Measurements from ENCODE around the gene SPAG9.

SPAG9 gene

DNA sequence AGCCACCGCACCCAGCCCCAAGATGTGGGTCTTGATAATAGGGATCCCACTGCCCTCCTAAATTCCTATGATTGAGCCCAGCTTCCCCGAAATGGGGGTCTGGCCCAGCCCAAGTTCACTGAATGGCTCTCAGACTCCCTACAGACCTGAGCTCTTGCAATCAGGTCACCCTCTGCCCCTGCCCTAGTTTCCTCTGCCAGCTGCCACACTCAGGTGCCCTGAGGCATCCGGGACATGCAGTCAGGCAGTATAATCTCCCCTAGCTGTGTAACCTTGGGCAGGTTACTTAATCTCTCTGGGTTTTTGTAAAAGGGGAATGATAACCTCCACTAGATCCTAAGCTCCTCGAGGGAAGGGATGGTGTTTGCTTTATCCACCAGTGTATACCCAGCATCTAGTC lies 193.4 kb downstream of the SPAG9 start:
- DNase-seq (ENCODE audit: low read depth), result no peak
- Histone ChIP-seq H3K36me3 (ENCODE audit: control insufficient read depth, insufficient read depth, low read length, severe bottlenecking) (no peaks in the 10 kb centered on the region), H3K9me3 (ENCODE audit: control insufficient read depth, low read length) (no peaks in the 10 kb centered on the region), H3K4me1 (ENCODE audit: control insufficient read depth, insufficient read depth, low read length) (peaks cover 29% of the 10 kb centered on the region), H3K9ac (ENCODE audit: low read length) (no peak overlapping the region), H3K27me3 (replicated peaks; ENCODE audit: control insufficient read depth, insufficient read depth, low read length) (peaks cover 6% of the 10 kb centered on the region), H3K4me3 (ENCODE audit: low read length) (no peak overlapping the region)

DNA sequence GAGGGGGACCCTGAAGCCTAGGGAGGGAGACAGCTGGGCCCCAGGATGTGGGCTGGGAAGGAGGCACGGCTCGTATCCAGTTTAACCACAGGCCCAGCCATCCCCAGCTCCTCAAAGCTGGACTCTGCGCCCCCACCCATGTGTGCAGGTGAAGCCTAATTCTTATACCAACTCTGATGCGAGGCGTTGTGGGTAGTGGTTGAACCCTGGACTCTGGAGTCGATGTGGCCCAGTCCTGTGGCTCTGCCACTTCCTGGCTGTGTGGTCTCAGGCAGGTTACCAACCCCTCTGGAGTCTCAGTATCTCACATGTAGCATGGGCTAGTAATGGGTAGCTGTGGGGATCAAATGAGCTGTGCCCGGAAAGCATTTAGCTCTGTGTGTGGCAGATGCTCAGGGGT lies 194.1 kb downstream of the SPAG9 start:
- H3K4me3 ChIP-seq (ENCODE audit: low read length), result no peak overlapping the region
- no peak for DNase-seq (ENCODE audit: low read depth)
- H3K4me1 ChIP-seq (ENCODE audit: control insufficient read depth, insufficient read depth, low read length), result peaks cover 22% of the 10 kb centered on the region
- no peaks in the 10 kb centered on the region for H3K9me3 ChIP-seq (ENCODE audit: control insufficient read depth, low read length)
- H3K36me3 ChIP-seq (ENCODE audit: control insufficient read depth, insufficient read depth, low read length, severe bottlenecking), result no peaks in the 10 kb centered on the region
- peaks cover 6% of the 10 kb centered on the region for H3K27me3 ChIP-seq (replicated peaks; ENCODE audit: control insufficient read depth, insufficient read depth, low read length)
- no peak overlapping the region for H3K9ac ChIP-seq (ENCODE audit: low read length)

DNA sequence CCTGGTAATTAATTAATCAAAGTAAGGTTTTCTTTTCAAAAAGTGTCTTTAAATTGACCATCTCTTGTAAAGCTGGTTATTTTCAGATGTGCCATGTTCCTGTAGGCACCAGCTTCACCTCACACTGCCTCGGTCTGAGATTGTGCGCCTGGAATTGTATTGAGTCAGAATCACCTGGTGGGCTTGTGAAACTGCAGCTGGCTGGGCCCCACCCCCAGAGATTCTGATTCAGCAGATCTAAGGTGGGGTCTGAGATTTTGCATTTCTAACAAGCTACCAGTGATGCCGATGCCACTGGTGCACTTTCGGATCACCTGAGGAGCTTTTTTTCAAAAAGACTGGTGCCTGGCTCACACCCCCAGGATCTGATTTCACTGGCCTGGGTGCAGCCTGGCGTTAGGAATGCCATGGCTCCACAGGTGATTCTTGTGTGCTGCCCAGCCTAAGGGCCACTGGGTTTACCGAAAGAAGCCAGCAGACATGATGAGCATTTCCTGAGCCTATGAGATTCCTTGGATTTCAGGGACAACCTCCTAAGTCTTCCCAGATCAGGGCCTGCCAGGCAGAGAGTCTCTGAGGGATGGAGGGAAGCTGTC lies 195.3 kb downstream of the SPAG9 start:
- Histone ChIP-seq H3K9me3 (ENCODE audit: control insufficient read depth, low read length) (no peaks in the 10 kb centered on the region), H3K4me3 (ENCODE audit: low read length) (no peak overlapping the region), H3K4me1 (ENCODE audit: control insufficient read depth, insufficient read depth, low read length) (peaks cover 15% of the 10 kb centered on the region), H3K9ac (ENCODE audit: low read length) (no peak overlapping the region), H3K27me3 (replicated peaks; ENCODE audit: control insufficient read depth, insufficient read depth, low read length) (peaks cover 6% of the 10 kb centered on the region), H3K36me3 (ENCODE audit: control insufficient read depth, insufficient read depth, low read length, severe bottlenecking) (no peaks in the 10 kb centered on the region)
- no peak for DNase-seq (ENCODE audit: low read depth)

DNA sequence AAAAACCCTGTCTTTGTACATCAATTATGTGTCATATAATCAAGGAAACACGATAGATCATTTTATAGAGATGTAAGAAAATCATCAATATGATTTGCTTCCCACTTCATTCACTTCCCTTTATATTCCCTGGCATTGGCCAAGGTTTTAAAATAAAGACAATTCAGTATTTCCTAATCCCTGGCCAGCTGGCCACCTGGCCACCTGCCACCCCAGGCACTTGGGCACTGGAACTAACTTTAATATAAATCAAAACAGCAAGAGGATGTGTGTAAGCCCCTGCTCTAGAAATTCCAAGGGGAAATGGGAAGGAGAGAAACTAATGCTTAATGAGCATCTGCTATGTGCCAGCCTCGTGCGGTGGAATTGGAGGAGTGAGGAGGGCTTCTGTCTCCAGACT lies 195.9 kb downstream of the SPAG9 start:
- Histone ChIP-seq H3K27me3 (replicated peaks; ENCODE audit: control insufficient read depth, insufficient read depth, low read length) (peaks cover 6% of the 10 kb centered on the region), H3K36me3 (ENCODE audit: control insufficient read depth, insufficient read depth, low read length, severe bottlenecking) (no peaks in the 10 kb centered on the region), H3K4me3 (ENCODE audit: low read length) (no peak overlapping the region), H3K4me1 (ENCODE audit: control insufficient read depth, insufficient read depth, low read length) (peaks cover 15% of the 10 kb centered on the region), H3K9ac (ENCODE audit: low read length) (no peak overlapping the region), H3K9me3 (ENCODE audit: control insufficient read depth, low read length) (no peaks in the 10 kb centered on the region)
- DNase-seq (ENCODE audit: low read depth), result no peak

DNA sequence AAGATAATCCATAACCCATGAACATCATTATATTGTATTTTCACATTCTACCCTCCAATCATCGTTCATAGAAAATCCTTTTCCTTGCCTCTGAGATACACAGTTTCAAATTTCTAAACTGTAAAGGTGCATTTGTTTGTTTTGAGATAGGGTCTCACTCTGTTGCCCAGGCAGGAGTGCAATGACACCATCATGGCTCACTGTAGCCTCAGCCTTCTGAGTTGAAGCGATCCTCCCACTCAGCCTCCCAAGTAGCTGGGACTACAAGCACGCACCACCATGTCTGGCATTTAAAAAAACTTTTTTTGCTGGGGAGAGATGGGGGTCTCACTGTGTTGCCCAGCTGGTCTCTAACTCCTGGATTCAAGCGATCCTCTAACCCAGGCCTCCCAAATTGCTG lies 196.4 kb downstream of the SPAG9 start:
- Histone ChIP-seq H3K36me3 (ENCODE audit: control insufficient read depth, insufficient read depth, low read length, severe bottlenecking) (no peaks in the 10 kb centered on the region), H3K4me1 (ENCODE audit: control insufficient read depth, insufficient read depth, low read length) (peaks cover 15% of the 10 kb centered on the region), H3K27me3 (replicated peaks; ENCODE audit: control insufficient read depth, insufficient read depth, low read length) (peaks cover 6% of the 10 kb centered on the region), H3K9me3 (ENCODE audit: control insufficient read depth, low read length) (no peaks in the 10 kb centered on the region), H3K4me3 (ENCODE audit: low read length) (no peak overlapping the region), H3K9ac (ENCODE audit: low read length) (no peak overlapping the region)
- no peak for DNase-seq (ENCODE audit: low read depth)

DNA sequence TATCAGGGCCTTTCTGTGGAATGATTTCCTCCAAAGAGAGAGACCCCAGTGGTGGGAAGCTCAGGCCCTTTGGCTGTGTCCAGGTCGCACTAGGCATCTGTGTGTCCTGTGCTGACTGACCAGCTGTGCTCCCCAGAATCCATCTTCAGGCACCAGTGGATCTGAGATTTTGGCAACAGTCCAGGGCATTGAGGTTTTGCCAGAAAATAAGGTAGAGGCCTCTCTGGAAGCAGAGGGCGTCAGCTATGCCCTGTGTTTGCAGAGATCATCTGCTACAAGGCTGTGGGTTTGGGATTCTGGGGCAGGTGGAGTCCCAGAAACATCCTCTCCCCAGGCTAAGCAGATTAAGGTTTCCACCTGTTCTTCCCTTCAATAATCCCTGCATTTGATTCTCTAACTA lies 197.1 kb downstream of the SPAG9 start:
- Histone ChIP-seq H3K4me3 (ENCODE audit: low read length) (no peak overlapping the region), H3K36me3 (ENCODE audit: control insufficient read depth, insufficient read depth, low read length, severe bottlenecking) (no peaks in the 10 kb centered on the region), H3K9ac (ENCODE audit: low read length) (no peak overlapping the region), H3K27me3 (replicated peaks; ENCODE audit: control insufficient read depth, insufficient read depth, low read length) (peaks cover 6% of the 10 kb centered on the region), H3K9me3 (ENCODE audit: control insufficient read depth, low read length) (no peaks in the 10 kb centered on the region), H3K4me1 (ENCODE audit: control insufficient read depth, insufficient read depth, low read length) (peaks cover 9% of the 10 kb centered on the region)
- DNase-seq (ENCODE audit: low read depth), result no peak

DNA sequence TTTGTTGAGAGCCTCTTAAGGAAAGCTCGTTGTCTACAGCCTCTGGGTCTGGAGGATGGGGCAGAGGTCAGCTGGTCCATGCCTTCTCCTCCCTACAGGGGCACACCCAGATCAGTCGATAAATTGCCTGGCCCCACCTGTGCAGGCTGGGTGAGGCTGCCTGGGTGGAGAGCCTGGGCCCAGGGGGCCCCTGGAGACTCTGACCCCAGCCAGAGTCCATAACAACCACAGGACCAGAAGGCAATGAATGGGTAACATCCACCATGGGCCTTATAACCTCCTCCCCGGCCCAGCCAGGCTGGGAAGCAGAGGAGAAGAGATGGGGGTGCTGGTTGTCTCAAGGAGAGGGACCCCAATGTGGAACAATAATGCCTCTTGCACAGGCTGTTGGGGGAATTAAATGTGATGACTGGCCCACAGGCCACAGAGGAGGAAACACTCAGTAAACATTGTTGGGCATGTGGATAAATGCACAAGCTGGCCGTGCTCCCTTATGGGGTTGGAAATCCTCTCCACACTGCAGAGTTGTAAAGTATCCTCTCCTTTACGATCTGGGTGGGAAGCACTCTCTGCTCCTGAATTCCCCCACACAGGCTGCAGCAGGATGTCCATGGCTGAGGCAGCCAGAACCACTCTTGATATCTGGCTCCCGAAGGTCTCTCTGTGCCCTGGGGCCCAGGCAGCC lies 197.8 kb downstream of the SPAG9 start:
- DNase-seq (ENCODE audit: low read depth), result no peak
- peaks cover 6% of the 10 kb centered on the region for H3K27me3 ChIP-seq (replicated peaks; ENCODE audit: control insufficient read depth, insufficient read depth, low read length)
- H3K9me3 ChIP-seq (ENCODE audit: control insufficient read depth, low read length), result no peaks in the 10 kb centered on the region
- H3K4me1 ChIP-seq (ENCODE audit: control insufficient read depth, insufficient read depth, low read length), result peaks cover 8% of the 10 kb centered on the region
- H3K4me3 ChIP-seq (ENCODE audit: low read length), result no peak overlapping the region
- no peaks in the 10 kb centered on the region for H3K36me3 ChIP-seq (ENCODE audit: control insufficient read depth, insufficient read depth, low read length, severe bottlenecking)
- H3K9ac ChIP-seq (ENCODE audit: low read length), result no peak overlapping the region

DNA sequence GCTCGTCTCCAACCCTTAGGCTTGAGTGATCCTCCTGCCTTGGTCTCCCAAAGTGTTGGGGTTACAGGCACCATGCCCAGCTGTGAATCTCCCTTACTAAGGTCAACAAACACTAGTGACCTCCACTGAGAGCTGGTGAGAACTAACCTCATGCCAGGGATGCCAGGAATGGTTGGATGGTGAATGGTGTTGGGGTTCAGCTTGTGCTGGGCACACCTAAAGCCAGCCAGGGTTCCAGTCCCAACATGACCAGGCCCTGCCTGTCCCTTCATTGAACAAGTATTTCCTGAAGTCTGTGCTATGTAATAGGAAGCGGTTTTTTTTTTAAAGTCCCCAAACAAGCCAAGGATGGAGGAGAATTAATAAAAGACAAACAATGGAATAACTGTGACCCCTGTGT lies 198.6 kb downstream of the SPAG9 start:
- Histone ChIP-seq H3K27me3 (replicated peaks; ENCODE audit: control insufficient read depth, insufficient read depth, low read length) (peaks cover 6% of the 10 kb centered on the region), H3K9me3 (ENCODE audit: control insufficient read depth, low read length) (no peaks in the 10 kb centered on the region), H3K4me3 (ENCODE audit: low read length) (no peak overlapping the region), H3K4me1 (ENCODE audit: control insufficient read depth, insufficient read depth, low read length) (peaks cover 8% of the 10 kb centered on the region), H3K9ac (ENCODE audit: low read length) (no peak overlapping the region), H3K36me3 (ENCODE audit: control insufficient read depth, insufficient read depth, low read length, severe bottlenecking) (no peaks in the 10 kb centered on the region)
- DNase-seq (ENCODE audit: low read depth), result no peak

DNA sequence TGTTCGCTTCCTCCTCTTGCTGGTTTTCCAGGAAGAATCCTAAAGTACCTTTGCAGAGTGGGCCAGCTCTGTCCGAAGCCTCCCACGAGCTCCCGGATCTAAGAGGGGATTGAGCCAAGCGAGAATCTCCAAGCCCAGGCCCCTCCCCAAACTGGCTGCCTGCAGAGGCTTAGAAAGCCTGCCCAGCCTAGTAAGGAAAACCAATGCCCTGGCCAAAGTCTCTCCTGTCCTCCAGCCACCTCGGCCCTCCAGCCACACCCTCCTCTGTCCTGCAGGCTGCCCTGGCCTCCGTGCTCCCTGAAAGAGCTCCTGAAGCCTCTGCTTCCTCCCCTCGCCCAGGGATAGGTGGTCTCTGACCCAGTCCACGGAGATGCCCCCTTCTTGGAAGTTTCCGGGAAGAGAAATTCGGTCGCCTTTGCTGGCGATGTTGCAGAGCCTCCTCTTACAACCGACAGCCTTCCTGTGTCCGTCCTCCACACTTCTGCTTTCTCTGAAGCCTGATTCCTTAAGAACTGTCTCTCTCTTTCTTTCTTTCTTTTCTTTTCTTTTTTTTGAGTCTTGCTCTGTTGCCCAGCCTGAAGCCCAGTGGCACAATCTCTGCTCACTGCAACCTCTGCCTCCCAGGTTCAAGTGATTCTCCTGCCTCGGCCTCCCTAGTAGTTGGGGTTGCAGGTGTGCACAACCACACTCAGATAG lies 199.6 kb downstream of the SPAG9 start:
- no peaks in the 10 kb centered on the region for H3K36me3 ChIP-seq (ENCODE audit: control insufficient read depth, insufficient read depth, low read length, severe bottlenecking)
- no peak overlapping the region for H3K4me3 ChIP-seq (ENCODE audit: low read length)
- H3K4me1 ChIP-seq (ENCODE audit: control insufficient read depth, insufficient read depth, low read length), result peaks cover 8% of the 10 kb centered on the region
- no peak for DNase-seq (ENCODE audit: low read depth)
- H3K27me3 ChIP-seq (replicated peaks; ENCODE audit: control insufficient read depth, insufficient read depth, low read length), result peaks cover 6% of the 10 kb centered on the region
- H3K9me3 ChIP-seq (ENCODE audit: control insufficient read depth, low read length), result no peaks in the 10 kb centered on the region
- no peak overlapping the region for H3K9ac ChIP-seq (ENCODE audit: low read length)

DNA sequence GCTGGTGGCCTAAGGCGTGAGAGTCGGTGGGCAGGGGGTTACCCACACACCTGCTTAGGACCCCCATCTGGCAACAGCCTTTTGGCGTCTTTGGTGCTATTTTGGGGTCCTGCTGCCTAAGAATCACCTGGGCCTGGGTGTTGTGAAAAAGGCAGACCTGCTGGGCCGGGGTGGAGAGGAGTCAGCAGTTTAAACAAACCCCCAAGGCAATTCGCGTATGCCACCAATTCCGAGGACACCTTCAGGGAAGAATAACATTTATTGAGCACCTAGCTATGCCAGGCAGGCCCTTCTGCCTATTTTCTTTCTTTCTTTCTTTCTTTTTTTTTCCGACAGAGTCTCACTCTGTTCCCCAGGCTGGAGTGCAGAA lies 200.6 kb downstream of the SPAG9 start:
- Histone ChIP-seq H3K4me3 (ENCODE audit: low read length) (no peak overlapping the region), H3K9ac (ENCODE audit: low read length) (no peak overlapping the region), H3K4me1 (ENCODE audit: control insufficient read depth, insufficient read depth, low read length) (peaks cover 5% of the 10 kb centered on the region), H3K36me3 (ENCODE audit: control insufficient read depth, insufficient read depth, low read length, severe bottlenecking) (no peaks in the 10 kb centered on the region), H3K27me3 (replicated peaks; ENCODE audit: control insufficient read depth, insufficient read depth, low read length) (no peaks in the 10 kb centered on the region), H3K9me3 (ENCODE audit: control insufficient read depth, low read length) (no peaks in the 10 kb centered on the region)
- no peak for DNase-seq (ENCODE audit: low read depth)

DNA sequence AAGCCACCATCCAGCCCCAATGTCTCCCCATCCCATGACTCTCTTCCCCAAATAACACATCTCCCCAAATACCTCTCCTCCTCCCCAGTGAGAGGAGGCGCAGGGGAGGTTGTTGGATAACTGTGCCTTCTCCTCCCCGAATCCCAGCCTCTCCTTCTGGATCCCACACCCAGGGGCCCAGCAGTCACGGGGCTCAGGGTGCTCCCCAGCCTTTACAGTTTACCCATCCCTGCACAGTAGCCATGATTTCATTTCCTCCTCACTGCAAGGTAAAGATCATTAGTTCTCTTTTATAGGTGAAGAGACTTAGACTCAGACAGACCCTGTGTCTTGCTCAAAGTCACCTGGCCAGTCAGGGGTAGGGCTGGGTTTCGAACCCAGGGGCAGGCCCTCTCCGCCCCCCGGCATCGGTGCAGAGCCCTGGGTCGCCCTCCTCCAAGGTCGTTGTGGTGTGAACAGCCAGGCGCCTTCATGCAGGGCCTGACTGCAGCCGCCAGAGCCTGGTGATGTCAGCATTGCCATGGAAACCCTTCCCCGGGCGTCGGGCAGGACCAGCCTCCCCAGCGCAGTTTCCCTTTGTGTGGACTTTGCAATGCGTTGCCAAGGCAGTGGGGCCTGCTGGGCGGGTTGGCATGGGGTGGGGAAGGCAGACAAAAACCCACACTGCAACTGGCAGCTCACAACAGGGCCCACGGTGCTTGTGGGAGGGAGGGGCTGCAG lies 201.2 kb downstream of the SPAG9 start:
- Histone ChIP-seq H3K4me1 (ENCODE audit: control insufficient read depth, insufficient read depth, low read length) (peaks cover under 1% of the 10 kb centered on the region), H3K9me3 (ENCODE audit: control insufficient read depth, low read length) (no peaks in the 10 kb centered on the region), H3K4me3 (ENCODE audit: low read length) (no peak overlapping the region), H3K36me3 (ENCODE audit: control insufficient read depth, insufficient read depth, low read length, severe bottlenecking) (no peaks in the 10 kb centered on the region), H3K27me3 (replicated peaks; ENCODE audit: control insufficient read depth, insufficient read depth, low read length) (no peaks in the 10 kb centered on the region), H3K9ac (ENCODE audit: low read length) (no peak overlapping the region)
- peak; percentile 84 for DNase-seq (ENCODE audit: low read depth)
